NOMO-1 treated with DMSO at 0.1 percent for 48 hours (cell line): ENCODE data around the gene INPP5E.

Source experiments
- DNase-seq: peaks from one replicate; lab custom pipeline; 2025; ENCODE audit not compliant: unreplicated experiment; lab: John Stamatoyannopoulos, UW

Gene INPP5E

DNA sequence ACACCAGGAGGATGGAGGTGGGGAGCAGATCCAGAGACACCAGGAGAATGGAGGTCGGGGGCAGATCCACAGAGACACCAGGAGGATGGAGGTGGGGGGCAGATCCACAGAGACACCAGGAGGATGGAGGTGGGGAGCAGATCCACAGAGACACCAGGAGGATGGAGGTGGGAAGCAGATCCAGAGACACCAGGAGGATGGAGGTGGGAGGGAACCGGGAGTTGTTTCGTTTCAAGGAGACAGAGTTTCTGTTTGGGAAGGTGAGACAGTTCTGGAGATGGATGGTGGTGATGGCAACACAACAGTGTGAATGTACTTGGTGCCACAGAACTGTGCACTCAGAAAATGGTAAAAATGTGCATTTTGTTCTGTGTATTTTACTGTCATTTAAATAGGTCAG is 9.0 kb upstream of the INPP5E start:
- no peak for DNase-seq

DNA sequence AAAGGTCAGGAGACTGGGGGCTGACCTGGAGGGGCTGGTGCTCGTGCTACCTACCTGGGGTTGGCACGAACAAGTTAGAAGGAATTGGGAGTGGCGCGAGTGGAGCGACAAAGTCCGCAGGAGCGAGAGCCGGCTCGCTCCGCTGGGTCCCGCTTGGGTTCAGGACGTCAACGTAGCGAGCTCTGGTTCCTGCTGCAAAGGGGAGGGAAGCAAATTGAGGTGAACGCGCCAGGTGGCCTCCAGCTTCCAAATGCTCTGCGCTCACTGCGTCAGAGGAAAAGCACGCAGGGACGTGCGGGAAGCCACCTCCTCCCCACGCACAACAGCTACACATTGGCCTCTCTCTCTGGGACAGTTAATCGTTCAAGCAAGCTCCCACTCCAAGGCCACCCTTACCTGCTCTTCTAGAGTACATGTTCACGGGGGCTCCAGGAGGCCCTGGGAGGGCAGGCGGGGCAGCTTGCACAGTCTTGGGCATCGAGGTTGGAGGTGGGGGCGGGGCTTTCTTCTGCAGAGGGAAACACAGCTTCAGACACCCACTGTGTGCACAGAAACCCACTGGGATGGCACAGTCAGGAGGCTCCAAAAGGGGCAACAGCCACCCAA is 7.6 kb upstream of the INPP5E start:
- no peak for DNase-seq

DNA sequence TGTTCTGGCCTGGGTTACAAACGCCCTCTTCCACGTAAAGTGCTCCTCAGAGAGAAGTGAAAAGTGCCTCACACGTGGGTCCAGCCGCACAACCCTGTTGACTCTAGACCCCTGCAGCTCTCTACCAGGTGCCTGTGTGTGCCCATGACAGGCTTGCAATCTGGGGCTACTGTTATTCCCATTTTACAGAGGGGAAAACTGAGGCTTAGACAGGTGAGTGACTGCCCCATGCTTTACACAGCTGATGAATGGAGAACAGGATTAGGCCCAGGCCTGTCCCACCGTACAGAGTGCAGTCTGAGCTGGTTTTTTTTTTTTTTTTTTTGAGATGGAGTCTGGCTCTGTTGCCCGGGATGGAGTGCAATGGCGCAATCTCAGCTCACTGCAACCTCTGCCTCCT is 6.2 kb upstream of the INPP5E start:
- DNase-seq = no peak

DNA sequence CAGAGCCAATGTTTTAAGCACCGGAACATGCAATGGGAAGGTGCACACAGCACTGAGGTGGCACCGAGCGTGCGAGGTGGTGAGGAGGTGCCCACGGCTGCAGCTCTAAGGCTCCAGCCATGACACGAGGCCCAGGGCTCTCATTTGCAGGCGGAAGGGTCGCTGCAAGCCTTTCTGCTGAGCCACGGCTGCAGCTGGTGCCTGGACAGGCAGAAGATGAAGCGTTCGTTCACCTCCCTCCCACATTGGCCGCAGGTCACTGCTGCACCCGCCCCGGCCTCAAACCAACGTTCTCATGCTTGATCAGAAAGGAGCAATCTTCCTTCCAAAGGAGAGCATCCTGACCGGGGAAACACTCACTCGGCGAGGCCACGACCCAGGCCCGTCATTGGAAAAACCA is 4.5 kb upstream of the INPP5E start:
- DNase-seq = no peak

DNA sequence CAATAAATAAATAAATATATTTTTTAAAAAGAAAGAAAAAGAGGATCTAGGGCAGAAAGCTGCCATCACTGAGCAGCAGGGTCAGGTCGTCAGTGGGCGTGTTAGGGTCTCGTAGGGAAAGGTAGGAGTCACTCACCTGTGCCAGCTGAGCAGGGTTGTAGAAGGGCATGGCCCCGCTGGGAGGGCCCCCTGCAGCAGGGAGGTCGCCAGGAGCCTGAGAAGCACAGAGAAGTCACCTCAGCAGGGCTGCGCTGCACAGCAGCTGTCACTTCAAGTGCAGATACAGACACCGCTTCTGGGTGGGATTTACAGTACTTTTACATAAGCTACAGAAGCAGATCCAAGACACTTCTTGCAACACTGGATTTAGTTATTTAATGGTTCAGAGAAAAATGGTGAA is 4.0 kb upstream of the INPP5E start:
- DNase-seq = no peak

DNA sequence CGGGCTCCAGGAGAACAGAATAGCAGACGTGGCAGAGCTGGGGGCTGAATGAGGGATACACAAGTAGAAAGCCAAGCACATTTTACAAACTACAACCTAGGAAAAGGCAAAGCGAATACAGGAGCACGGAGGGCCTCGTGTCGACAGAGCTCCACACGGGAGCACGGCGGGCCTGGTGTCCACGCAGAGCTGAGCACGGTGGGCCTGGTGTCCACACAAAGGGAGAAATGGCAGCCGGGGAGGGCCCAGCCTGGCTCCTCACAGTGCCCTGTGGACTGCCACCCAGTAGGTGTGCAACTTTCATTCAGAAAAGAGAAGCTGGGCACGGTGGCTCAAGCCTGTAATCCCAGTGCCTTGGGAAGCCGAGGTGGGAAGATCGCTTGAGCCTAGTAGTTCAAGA is 3.4 kb upstream of the INPP5E start:
- DNase-seq = no peak

DNA sequence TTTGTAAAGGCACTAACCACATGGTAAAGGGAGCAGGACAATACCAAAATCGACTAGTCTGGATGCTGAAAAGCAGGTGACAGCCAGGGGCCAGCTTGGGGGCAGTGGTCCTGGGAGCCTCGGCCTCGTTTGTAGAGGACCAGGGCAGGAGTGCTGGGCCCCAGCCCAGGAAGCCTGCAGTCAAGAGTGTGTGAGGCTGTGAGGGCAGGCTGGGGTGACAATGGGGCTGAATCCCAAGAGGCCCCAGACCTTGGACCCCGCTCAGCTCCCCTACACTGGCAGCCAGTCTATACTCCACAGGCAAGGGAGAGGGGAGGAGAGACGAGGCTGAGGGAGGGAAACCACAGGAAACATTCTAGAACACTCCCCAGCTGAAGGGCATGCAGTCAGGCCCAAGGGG is 2.6 kb upstream of the INPP5E start:
- DNase-seq = no peak

DNA sequence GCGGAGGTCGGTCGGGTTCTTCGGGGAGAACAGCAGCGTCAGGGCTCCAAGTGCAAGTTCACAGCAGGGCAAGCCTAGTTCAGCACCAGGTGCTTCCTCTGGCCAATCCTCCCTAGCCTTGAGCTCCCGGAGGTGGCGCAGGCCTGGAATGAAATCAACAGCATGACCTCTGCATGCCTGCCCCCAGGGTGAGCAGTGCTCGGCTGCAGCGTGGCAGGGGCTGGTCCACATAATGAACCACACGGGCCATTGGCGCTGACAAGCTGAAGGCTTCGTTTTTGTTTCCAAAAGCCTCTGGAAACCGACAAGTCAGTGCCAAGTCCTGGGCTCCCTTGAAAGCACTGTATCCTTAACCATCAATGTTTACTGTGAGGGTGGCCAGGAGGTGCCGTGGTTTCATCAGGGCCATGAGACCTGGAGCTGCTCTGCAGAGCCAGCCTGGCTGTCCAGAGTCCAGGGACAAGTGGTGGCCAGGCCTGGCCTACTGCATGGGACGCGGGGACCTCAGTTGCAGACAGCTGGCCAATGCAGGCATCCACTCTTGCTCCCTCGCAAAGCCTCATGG is 2.1 kb upstream of the INPP5E start:
- DNase-seq = no peak

DNA sequence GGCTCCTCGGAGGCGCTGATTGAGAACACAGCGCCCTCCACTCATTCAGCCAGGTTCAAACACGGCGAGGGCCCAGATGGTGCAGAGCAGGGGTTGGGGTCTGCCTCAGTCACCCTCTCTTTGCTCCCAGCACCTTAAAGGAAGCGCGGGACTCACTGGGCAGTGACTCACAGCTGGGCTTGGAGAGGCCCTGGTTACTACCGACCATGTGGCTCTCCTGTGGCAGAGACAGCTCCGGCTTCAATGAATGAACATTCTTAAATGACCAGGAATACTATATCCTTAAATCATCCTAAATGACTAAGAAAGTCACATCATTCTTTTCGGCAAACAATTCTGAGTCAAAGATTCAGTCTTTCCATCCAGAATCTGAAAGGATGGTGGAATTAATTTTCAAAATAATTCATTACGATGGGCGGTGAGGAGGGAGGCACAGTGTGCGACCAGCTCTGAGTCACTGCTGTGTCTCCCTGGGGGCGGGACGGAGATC is 1.6 kb upstream of the INPP5E start:
- no peak for DNase-seq

DNA sequence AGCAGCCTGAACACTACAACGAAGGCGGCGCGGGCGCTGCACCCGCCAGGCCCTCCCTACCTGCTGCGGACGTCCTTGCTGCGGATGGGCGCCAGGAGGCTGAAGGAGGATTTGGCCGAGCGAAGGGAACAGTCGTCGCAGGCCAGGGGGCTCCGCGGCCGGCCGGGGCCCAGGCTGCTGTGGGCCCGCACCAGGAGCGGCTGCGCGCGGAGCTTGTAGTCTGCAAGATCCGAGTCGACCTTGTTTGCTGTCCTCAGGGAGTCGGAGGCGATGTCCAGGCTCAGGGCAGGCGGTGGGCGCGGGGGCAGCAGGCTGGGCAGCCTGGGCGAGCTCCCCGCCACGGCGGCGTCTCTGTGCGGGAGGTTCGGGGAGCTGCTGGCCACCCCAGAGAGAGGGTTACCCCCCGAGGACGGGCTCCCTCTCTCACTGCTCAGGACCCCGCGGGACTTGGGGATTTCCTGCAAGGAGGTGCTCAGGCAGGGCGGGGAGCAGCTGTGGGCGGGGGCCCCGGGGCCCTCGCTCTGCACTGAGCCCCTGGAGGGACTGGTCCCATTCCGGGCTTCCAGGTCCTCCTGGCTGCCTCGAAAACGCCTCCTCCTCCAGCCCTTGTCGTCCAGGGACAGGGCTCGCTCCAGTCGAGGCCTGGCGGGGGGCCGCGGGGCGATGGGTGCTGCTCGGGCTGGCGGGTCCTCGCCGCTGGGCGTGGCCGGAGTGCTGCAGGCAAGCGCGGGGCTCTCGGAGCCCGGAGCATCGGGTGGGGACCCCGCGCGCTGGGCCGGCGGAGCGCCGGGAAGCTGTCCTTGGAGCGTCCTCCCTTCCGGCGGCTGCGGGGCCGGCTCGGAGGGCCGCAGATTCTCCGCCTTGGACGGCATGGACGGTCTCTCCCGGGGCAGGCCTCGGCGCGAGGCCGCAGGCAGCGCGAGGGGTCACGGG is 831 bp downstream of the INPP5E start:
- peak; percentile 14 for DNase-seq

DNA sequence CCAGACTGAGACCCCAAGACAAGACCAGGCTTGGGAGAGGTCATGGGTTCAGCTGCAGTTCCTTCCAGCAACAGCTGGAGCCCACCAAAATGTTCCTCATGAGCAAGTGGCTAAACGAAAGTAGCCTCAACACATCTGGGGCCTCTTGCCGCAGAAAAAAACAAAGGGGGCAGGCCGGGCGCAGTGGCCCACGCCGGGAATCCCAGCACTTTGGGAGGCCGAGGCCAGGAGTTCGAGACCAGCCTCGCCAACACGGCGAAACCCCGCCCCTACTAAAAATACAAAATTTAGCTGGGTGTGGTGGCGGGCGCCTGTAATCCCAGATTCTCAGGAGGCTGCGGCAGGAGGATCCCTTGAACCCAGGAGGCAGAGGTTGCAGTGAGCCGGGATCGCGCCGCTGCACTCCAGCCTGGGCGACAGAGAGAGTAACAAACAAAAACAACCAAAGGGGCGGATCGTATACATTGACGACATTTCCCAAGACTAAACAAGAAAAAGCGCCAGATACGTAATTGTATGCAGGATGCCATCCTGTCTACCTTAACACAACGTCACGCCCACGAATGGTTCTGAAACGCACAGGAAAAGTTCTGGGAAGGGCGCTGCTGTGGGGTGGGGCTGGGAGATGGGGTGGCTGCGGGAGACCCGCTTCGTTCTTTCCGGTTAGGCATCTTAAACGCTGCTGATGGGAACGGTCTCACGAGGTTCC is 1.7 kb downstream of the INPP5E start:
- no peak for DNase-seq

DNA sequence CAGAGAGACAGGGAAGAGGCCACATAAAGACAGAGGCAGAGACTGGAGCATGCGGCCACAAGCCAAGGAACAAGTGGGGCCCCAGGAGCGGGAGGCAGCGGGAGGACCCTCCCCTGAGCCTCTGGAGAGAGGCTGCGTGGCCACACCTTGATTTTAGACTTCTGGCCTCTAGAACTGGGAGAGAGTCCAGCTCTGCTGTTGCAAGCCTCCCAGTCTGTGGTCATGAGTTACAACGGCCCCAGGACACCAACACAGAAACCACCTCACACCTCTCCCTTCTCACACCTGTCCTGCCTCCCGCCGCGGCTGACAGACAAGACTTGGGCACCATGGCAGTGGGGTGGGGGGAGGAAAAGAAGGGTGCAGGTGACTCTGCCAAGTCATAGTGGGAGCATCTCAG is 2.2 kb downstream of the INPP5E start:
- DNase-seq = no peak

DNA sequence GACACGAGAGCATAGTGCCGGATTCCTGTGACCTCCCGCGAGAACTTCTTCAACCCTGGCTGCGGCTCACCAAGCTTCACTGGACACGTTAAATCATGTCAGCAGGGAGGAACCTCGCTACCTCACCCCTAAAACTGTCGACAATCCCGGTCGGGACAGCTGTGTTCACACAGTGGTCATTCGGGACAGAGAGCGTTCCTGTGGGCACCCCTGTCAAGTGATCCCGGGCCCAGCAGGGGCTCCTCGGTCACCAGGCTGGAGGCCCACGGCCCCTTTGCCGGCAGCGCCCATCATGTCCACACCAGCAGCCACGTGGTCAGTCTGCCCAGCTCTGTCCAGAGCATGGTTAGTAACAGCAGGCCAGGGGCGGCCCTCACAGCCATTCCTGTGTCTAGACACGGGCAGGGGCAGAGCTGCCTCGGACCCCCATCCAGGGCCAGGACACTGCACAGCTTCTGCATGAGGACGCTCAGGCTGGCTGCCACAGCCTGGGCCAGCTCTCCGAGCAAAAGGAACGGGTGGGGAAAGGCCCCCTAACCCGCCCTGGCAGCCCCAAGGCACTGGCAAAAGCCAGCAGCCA is 3.5 kb downstream of the INPP5E start:
- DNase-seq = no peak

DNA sequence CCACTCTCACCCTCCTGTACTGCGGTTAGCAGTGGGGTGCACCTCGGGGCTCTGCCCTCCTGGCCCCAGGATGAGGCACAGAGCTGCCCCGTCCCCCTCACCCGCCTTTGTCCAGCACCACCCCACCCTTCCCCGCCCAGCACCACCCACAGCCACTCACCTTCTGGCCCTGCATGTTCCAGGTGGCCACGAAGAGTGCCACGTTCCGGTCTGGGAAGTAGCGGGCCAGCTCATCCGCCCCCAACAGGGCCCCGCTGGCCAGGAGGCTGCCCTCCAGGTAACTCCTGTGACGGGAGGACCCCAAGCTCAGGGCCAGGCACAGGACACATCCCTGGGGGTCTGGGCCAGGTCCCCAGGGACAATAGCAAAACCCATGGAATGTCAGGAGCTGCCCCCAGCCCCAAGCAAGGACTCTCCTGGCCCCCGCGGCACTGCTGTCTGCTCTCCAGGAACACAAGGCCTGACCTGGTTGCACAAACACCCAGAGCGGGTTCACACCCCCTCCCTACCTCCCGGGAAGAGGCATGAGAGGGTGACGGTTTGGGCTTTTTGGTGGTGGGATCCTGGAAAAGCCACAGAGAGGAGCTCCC is 5.0 kb downstream of the INPP5E start:
- DNase-seq = no peak

DNA sequence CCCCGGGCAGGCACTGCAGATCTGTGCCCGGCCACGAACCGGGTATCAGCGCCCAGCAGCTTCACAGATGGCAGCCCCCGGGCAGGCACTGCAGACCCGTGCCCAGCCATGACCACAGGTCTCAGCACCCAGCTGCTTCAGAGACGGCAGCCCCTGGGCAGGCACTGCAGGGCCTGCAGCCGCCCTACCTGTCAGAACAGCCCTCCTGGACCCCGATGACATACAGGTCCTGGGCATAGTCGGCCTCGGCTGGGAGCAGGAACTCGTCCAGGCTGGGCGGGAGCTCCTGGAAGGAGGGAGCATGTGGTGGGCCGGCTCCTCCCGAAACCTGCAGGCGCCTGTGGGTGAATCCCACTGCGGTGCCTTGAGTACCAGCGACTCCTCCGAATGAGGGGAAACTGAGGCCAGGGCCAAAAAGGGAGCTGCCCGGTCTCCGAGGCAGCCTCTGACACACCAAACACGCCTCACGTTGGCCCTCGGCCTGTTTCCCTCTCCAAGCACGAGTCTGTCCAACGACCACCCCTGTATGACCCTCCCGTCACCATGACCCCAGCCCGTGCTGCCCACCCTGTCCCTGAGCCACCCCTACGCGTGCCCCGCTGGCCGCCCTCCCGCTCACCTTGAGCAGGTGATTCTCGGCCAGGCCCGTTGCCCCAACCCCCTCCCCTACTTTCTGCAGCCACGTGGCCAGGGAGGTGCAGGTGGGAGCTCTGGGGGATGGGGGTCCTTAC is 5.6 kb downstream of the INPP5E start:
- no peak for DNase-seq

DNA sequence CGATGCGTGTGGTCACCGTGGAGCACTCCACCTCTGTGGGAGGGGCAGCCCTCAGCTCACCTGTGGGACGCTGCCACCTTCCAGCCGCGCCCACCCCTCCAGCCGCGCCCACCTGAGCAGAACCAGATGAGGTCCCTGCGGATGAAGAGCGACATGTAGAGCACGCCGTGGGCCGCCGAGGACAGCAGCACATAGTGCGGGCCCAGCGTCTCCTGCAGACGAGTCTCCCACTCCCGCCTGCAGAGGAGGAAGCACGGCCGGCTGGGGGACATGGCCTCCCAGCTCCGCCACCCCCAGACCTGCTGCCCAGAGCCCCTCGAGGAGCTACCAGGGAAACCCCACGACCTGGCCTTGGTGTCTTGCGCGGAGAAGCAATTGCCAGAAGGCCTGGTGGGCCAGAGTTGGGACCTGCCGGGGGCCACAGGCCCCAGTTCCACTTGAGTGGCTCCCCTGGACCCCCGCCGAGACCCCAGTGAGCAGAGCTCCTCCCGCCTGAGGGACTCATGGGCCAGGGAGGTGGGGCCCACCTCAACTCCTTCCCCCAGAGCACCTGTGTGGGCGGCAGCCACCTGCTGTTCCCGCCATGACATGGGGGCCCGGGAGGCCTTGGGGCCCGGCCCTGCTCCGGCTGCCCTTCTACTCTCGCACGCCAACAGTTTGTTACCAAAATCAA is 6.5 kb downstream of the INPP5E start:
- no peak for DNase-seq

DNA sequence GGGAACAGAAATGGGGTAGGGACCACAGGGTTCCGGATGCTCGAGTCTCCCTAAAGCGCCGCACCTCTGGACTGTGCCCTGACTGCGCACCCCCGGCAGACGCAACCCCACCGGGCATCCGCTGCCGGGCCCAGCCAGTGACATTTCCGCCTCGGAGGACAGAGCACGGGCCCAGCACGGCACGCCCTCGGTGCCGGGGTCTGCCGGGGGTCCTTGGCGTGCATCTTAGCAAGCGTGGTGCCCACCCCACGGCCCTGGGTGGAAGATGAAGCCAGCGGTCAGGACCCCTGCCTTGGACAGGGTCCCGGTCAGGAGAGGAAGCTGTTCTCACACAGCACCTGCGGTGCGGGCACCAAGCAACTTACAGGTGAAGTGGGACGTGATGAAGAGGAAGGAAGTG is 7.1 kb downstream of the INPP5E start:
- DNase-seq = no peak

DNA sequence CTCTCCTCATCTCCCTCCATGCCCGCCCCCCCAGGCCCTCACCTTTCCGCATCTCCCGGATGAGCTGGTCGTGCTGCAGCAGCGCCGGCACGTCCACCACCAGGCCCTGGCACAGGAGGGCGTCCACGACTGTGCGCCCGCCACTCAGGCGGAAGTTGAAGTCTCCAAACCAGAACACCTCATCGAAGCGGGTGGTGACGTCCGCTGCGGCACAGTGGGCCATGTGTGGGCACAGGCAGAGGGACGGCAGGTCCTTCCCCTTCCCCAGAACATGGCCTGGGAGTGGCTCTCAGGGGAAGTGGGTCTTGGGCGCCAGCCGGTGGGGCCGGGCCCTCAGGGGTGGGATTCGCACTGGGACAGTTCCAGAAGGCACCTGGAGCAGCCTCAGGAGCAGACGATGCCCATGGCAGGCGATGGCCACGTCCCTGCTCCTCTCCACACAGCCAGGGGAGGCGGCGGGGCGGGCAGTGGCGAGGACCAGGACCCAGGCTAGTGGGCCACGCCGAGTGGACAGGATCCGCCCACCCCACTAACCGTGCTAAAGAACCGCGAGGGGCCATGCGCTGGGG is 7.8 kb downstream of the INPP5E start:
- no peak for DNase-seq

DNA sequence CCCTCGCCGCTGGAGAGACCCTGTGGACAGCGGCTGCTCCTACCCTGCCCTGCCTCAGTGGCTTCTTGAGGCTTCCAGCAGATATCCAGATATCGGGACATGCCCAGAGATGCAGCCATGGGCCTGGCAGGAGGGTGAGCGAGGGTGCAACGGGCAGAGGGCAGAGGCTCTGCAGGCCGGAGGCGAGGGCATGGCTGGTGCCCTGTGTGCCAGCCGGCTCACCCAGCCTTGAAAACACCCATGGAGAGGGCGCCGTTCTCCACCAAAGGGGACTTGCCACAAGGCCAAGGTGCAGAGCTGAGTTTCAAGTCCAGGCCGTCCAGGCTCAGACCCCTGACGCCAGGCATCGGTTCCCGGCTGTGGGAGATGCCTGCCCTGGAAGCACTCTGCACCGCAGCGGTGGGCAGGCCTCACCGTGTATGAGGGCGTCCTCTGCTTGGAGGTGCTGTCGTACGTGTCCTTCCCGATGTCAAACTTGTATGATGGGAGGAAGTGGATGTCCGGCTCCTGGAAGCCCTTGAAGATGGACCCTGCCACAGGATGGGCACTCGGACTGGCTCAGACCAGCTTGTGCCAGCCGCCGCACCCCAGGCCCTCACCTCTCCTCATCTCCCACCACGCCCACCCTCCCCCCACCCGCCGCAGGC is 8.9 kb downstream of the INPP5E start:
- DNase-seq = no peak
